Measurements from ENCODE around the gene ACO2. TPM values are rescaled to one million over a fixed set of nuclear protein-coding genes. Genes with fewer than 3 reads are reported as not detected.

ACO2 gene
- total RNA-seq, 1 donor from 2014 or later = 114 TPM

- no peak overlapping the region for H3K4me3 Mint-ChIP-seq (ENCODE audit: unreplicated experiment)
- H3K27ac Mint-ChIP-seq (ENCODE audit: unreplicated experiment) = no peak overlapping the region
- no peaks in the 10 kb centered on the region for H3K36me3 Mint-ChIP-seq (ENCODE audit: unreplicated experiment)
- peaks cover 4% of the 10 kb centered on the region for H3K9me3 Mint-ChIP-seq (ENCODE audit: unreplicated experiment)
- no peak for DNase-seq
- peaks cover 5% of the 10 kb centered on the region for H3K4me1 Mint-ChIP-seq (ENCODE audit: low read depth, unreplicated experiment)
- TF ChIP-seq CTCF (IDR thresholded peaks at IDR 0.05; ENCODE audit: partially characterized antibody, unreplicated experiment) = no peak
- peaks cover 6% of the 10 kb centered on the region for H3K27me3 Mint-ChIP-seq (ENCODE audit: unreplicated experiment)
Measured at GRCh38 chr22:41574847-41575381, 106.0 kb downstream of the ACO2 start.

GRCh38 chr22:41575533-41575932, 106.6 kb downstream of the ACO2 start:
- Mint-ChIP-seq H3K27ac (ENCODE audit: unreplicated experiment) (no peak overlapping the region), H3K4me3 (ENCODE audit: unreplicated experiment) (no peak overlapping the region), H3K36me3 (ENCODE audit: unreplicated experiment) (no peaks in the 10 kb centered on the region), H3K9me3 (ENCODE audit: unreplicated experiment) (peaks cover 4% of the 10 kb centered on the region), H3K4me1 (ENCODE audit: low read depth, unreplicated experiment) (peaks cover 5% of the 10 kb centered on the region), H3K27me3 (ENCODE audit: unreplicated experiment) (peaks cover 6% of the 10 kb centered on the region)
- no peak for DNase-seq
- no peak for TF ChIP-seq CTCF (IDR thresholded peaks at IDR 0.05; ENCODE audit: partially characterized antibody, unreplicated experiment)

- peaks cover 4% of the 10 kb centered on the region for H3K27me3 Mint-ChIP-seq (ENCODE audit: unreplicated experiment)
- H3K36me3 Mint-ChIP-seq (ENCODE audit: unreplicated experiment) = no peaks in the 10 kb centered on the region
- H3K9me3 Mint-ChIP-seq (ENCODE audit: unreplicated experiment) = peaks cover 4% of the 10 kb centered on the region
- peaks cover 5% of the 10 kb centered on the region for H3K4me1 Mint-ChIP-seq (ENCODE audit: low read depth, unreplicated experiment)
- peak overlapping the region; percentile 48 for H3K27ac Mint-ChIP-seq (ENCODE audit: unreplicated experiment)
- peak; percentile 71 for DNase-seq
- TF ChIP-seq CTCF (IDR thresholded peaks at IDR 0.05; ENCODE audit: partially characterized antibody, unreplicated experiment) = peak; percentile 39
- no peak overlapping the region for H3K4me3 Mint-ChIP-seq (ENCODE audit: unreplicated experiment)
Measured at GRCh38 chr22:41576877-41577276, 108.0 kb downstream of the ACO2 start.

GRCh38 chr22:41578114-41578513, 109.2 kb downstream of the ACO2 start:
- H3K9me3 Mint-ChIP-seq (ENCODE audit: unreplicated experiment) = no peaks in the 10 kb centered on the region
- H3K36me3 Mint-ChIP-seq (ENCODE audit: unreplicated experiment) = no peaks in the 10 kb centered on the region
- no peak overlapping the region for H3K4me3 Mint-ChIP-seq (ENCODE audit: unreplicated experiment)
- no peak for DNase-seq
- peaks cover 5% of the 10 kb centered on the region for H3K4me1 Mint-ChIP-seq (ENCODE audit: low read depth, unreplicated experiment)
- TF ChIP-seq CTCF (IDR thresholded peaks at IDR 0.05; ENCODE audit: partially characterized antibody, unreplicated experiment) = no peak
- peaks cover 5% of the 10 kb centered on the region for H3K27me3 Mint-ChIP-seq (ENCODE audit: unreplicated experiment)
- H3K27ac Mint-ChIP-seq (ENCODE audit: unreplicated experiment) = no peak overlapping the region

Other genes with a start within 250 kb of the ACO2 start
- 0.27 TPM for gene CHADL, start 228.2 kb upstream of the ACO2 start, total RNA-seq (ENCODE audit: unreplicated experiment)
- 80.8 TPM for gene RANGAP1, start 182.9 kb upstream of the ACO2 start, total RNA-seq (ENCODE audit: unreplicated experiment)
- 51.6 TPM for gene ZC3H7B, start 167.6 kb upstream of the ACO2 start, total RNA-seq (ENCODE audit: unreplicated experiment)
- 13.9 TPM for gene TEF, start 87.2 kb upstream of the ACO2 start, total RNA-seq (ENCODE audit: unreplicated experiment)
- gene TOB2, start 22.3 kb upstream of the ACO2 start, total RNA-seq (ENCODE audit: unreplicated experiment) = 43.3 TPM
- 36.1 TPM for gene PHF5A, start 425 bp upstream of the ACO2 start, total RNA-seq (ENCODE audit: unreplicated experiment)
- 24.6 TPM for gene POLR3H, start 75.4 kb downstream of the ACO2 start, total RNA-seq (ENCODE audit: unreplicated experiment)
- gene CSDC2, start 91.9 kb downstream of the ACO2 start, total RNA-seq (ENCODE audit: unreplicated experiment) = 4.7 TPM
- gene PMM1, start 120.7 kb downstream of the ACO2 start, total RNA-seq (ENCODE audit: unreplicated experiment) = 35.0 TPM
- gene DESI1, start 151.9 kb downstream of the ACO2 start, total RNA-seq (ENCODE audit: unreplicated experiment) = 34.5 TPM
- 155 TPM for gene XRCC6, start 152.2 kb downstream of the ACO2 start, total RNA-seq (ENCODE audit: unreplicated experiment)
- gene SNU13, start 219.8 kb downstream of the ACO2 start, total RNA-seq (ENCODE audit: unreplicated experiment) = 93.5 TPM
- 0.64 TPM for gene MEI1, start 230.4 kb downstream of the ACO2 start, total RNA-seq (ENCODE audit: unreplicated experiment)